Dermis microvascular lymphatic vessel endothelial cell (primary cell): ENCODE measurements around the gene NABP2. TPM values are rescaled to one million over a fixed set of nuclear protein-coding genes. Genes with fewer than 3 reads are reported as not detected.

Source experiments
- DNase-seq, 2 donors: peaks; one replicate each; pipeline versions ENCODE4 v3.0.0 to v3.0.0-alpha.2; 2010; ENCODE audit warnings: low read depth in 2 of 2
- total RNA-seq: library from RNA; depleted of rRNA; stranded (reverse); fragments of >200 nt; gene quantifications from 2 replicates; pipeline ENCODE4 v1.2.1, GENCODE V29; 2014

NABP2 gene
- 21.6 and 22.5 TPM in 2 replicates for total RNA-seq

- peak; percentile 79 to 97 for DNase-seq
These were observed at the start of gene NABP2 for GRCh38 chr12:56224102-56224701. TSS of gene NABP2 (plus strand) at chr12:56224342. CDS start at chr12:56224857, 515 bp downstream.

GRCh38 chr12:56178347-56178746 lies 45.8 kb upstream of the NABP2 start:
- DNase-seq, result no peak

GRCh38 chr12:56186957-56187356 lies 37.2 kb upstream of the NABP2 start:
- no peak for DNase-seq

GRCh38 chr12:56188131-56188777 lies 35.9 kb upstream of the NABP2 start:
- DNase-seq, result no peak

DNA sequence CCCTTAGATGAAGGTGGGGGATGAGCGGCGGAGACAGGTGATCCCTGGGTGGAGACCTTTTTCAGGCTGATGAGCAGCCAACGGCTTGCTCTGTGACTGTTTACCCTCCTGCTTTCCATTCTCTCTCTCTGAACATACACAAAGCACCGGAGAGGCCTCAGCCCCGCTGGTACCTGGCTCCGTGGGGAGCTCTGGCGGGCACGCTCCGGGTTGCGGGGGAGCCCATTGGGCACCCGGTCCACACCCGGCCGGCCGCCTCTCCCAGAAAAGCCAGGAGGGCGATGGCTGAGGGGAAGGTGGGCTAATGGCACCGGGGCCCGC lies 35.4 kb upstream of the NABP2 start:
- DNase-seq, result no peak

GRCh38 chr12:56189099-56189917 lies 34.8 kb upstream of the NABP2 start, which contains the start of gene SMARCC2:
TSS of gene SMARCC2 (minus strand) at chr12:56189483. CDS start at chr12:56189461, 22 bp downstream.
- peak; percentile 59 to 89 for DNase-seq

DNA sequence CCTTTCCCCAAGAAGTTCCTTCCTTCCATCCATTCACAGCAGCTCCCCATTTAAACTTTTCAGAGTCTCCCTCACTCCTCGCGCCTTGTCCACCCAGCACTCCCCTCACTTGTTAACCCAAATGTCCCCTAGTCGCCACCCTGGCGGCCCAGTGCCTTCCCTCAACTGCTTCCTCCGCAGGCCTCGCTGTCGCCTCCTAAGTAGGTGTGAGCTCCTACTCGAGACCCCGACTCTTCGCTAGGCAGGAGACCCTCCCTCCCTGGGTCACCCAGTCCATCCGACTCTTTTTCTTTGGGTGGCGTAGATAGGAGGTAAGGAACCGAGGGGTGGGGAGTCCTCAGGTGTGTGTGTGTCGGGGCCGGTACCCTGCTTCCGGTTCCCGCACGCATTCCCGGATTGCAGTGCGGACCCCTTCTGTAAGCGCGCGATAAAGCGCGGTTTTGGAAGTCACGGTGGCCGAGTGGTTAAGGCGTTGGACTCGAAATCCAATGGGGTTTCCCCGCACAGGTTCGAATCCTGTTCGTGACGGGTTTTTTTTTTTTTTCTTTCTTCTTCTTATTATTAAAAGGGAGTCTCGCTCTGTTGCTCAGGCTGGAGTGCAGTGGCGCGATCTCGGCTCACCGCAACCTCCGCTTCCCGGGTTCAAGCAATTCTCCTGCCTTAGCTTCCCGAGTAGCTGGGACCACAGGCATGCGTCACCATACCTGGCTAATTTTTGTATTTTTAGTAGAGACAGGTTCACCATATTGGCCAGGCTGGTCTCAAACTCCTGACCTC lies 34.0 kb upstream of the NABP2 start:
- peak; percentile 75 to 84 for DNase-seq

- DNase-seq, result no peak
These were observed 33.4 kb upstream of the NABP2 start for GRCh38 chr12:56190695-56191155.

- no peak for DNase-seq
These were observed 31.6 kb upstream of the NABP2 start for GRCh38 chr12:56192582-56192981.

DNA sequence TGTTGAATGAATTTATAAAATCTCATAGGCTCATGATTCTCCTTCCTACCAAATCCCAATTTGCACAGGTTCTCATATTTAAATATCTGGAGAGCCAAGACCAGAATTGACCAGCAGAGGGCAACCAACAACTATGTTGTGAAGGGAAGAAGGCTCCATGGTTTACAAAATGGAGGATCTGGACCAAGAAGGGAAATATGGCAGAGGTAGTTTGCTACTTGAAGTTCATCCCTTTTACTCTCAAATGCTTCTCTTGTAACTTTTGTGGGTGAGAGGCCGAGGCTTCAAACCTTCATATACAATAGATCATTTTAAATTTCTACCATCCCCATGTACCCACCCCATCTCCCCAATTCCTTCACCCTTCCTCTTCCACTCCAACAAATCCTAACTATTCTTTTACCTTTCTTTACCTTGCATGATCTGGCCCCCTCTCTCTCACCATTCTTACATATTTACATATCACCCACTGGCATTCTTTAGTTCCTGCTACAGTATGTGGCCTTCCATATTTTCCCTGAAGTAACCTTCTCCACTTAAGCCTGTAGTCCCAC lies 31.0 kb upstream of the NABP2 start:
- DNase-seq, result peak; percentile 83 to 87

GRCh38 chr12:56196818-56197550 lies 27.2 kb upstream of the NABP2 start:
- peak in 1 of 2 donors; percentile 88 for DNase-seq

DNA sequence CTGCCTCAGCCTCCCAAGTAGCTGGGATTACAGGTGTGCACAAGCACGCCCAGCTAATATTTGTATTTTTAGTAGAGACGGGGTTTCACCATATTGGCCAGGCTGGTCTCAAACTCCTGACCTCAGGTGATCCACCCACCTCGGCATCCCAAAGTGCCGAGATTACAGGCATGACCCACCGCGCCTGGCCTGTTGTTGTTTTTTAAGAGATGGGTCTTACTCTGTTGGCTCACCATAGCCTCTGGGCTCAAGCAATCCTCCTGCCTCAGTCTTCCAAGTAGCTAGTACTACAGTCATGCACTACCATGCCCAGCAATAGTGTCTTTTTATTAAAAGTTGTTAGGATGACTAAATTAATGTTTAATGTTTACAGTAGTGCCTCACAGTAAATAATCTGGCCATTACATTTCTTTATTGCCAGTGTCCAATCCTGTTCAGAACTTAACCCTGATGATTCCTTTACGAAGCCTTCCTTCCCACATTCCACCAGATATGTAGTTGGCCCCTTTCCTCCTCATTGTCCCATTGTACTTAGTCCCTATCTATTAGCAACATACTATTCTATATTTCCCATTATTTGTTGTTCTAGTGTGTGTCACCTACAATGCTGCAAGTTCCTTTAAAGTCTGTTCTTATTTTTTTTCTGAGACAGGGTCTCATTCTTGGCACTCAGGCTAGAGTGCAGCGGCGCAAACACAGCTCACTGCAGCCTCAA lies 26.1 kb upstream of the NABP2 start:
- DNase-seq, result peak in 1 of 2 donors; percentile 89

- peak in 1 of 2 donors; percentile 12 for DNase-seq
These were observed 25.3 kb upstream of the NABP2 start for GRCh38 chr12:56198836-56199235.

- peak in 1 of 2 donors; percentile 20 for DNase-seq
These were observed 21.8 kb upstream of the NABP2 start for GRCh38 chr12:56202366-56202765.

GRCh38 chr12:56202838-56203237 lies 21.3 kb upstream of the NABP2 start:
- DNase-seq, result no peak

DNA sequence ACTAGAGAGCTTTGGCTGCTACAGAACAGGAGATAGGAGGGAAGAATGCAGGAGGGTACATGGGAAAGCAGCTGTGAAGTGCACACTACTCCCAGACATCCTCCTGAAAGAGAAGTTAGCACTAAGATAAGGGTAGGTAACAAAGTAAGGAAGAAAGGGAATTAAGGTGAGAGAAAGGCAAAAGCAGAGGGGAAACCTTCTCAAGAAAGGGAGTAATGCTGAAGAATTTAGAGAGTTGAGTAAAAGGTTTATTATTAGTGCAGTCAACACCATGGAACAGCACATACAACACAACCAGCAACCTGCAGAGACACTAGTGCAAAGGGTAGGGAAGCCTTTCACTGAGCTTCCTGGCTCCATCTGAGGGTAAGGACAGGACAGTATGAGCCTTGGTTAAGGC lies 19.9 kb upstream of the NABP2 start:
- no peak for DNase-seq

- DNase-seq, result peak in 1 of 2 donors; percentile 10
These were observed 18.7 kb upstream of the NABP2 start for GRCh38 chr12:56205445-56205844.

DNA sequence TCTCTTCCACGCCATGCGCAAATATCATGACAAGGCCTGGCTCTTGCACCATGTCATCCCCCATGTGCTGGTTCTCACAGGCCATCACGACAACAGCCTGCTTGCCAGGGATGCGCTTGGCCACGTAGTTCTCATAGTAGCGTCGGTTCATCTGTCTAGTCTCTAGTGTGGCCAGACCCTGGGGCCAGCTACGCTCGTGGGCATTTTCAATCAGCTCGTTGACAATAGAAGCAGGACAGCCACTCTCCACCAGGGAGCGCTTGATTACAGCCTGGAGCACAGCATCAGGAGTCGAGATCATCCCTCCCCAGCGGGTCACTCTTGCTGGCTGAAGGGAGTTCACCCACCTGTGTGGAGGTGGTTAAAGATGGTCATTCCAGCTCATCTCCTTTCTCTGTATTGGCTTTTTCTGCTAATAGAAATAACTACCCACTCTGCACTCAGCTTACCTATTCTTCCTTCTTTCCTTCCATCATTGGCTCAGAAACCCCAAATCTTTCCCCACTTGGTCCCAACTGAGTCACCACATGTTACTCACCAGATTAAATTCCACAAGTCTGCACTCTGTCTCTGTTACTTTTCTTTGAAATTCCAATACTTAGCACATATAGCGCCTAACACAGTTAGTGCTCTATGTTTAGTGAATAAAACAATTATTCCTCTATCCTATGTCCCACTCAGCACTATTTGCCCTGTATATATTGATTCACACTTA lies 17.5 kb upstream of the NABP2 start:
- DNase-seq, result peak; percentile 41 to 70

GRCh38 chr12:56208006-56208405 lies 16.1 kb upstream of the NABP2 start:
- no peak for DNase-seq
